Transverse colon (tissue), 4 donors: Measurements from ENCODE around the gene AHCYL1. TPM values are rescaled to one million over a fixed set of nuclear protein-coding genes. Genes with fewer than 3 reads are reported as not detected.

Experiments used
- DNase-seq: peaks from one replicate; pipeline ENCODE4 v3.0.0-alpha.2; 2019
- H3K27ac ChIP-seq, 4 donors: fragments of 200-600 bp; sonication (generic); 2 replicates each; pipeline ENCODE4 v1.5.1; 2016 to 2018; ENCODE audit warnings: inconsistent platforms in 4 of 4
- H3K27me3 ChIP-seq: fragments of 200-600 bp; sonication (generic); 2 replicates; pipeline ENCODE4 v1.5.1; 2017; ENCODE audit warnings: inconsistent platforms
- H3K36me3 ChIP-seq, 4 donors: fragments of 200-600 bp; sonication (generic); 2 replicates each; pipeline ENCODE4 v1.5.1; 2017 to 2019; ENCODE audit warnings: inconsistent platforms in 4 of 4
- H3K4me1 ChIP-seq, 4 donors: fragments of 200-600 bp; sonication (generic); 2 replicates each; pipeline ENCODE4 v1.5.1; 2017 to 2020; ENCODE audit warnings: inconsistent platforms in 4 of 4
- H3K4me3 ChIP-seq, 4 donors: fragments of 200-600 bp; sonication (generic); 1 replicate in 1 of 4; 2 replicates in 3 of 4; pipeline versions ENCODE4 v1.5.1 to v1.6.1; 2017 to 2019; ENCODE audit warnings: inconsistent platforms in 4 of 4
- H3K9me3 ChIP-seq, 2 donors: fragments of 200-600 bp; sonication (generic); 2 replicates each; pipeline ENCODE4 v1.5.1; 2017 to 2019; ENCODE audit warnings: inconsistent platforms in 2 of 2
- CTCF ChIP-seq, 5 experiments: fragments of 200-600 bp in 3 of 5; fragments of 450-650 bp in 2 of 5; sonication (generic) in 3 of 5; IDR thresholded peaks; 1 replicate in 2 of 5; 2 replicates in 3 of 5; pipeline ENCODE4 v1.5.1; 2016 to 2017; ENCODE audit warnings: antibody characterized with exemption in 5 of 5, inconsistent platforms in 3 of 5, mild to moderate bottlenecking in 2 of 5, moderate library complexity in 1 of 5
- EP300 ChIP-seq: sonication (generic); formaldehyde crosslinking; IDR thresholded peaks from one replicate; pipeline ENCODE4 v1.6.1; 2017; ENCODE audit warnings: antibody characterized with exemption, low read depth
- POLR2A ChIP-seq: fragments of 450-650 bp; IDR thresholded peaks from one replicate; pipeline ENCODE4 v1.6.1; 2016; ENCODE audit warnings: antibody characterized with exemption, mild to moderate bottlenecking, moderate library complexity
- POLR2AphosphoS5 ChIP-seq, 3 donors: sonication (generic); formaldehyde crosslinking; IDR thresholded peaks; one replicate each; pipeline ENCODE4 v1.6.1; 2016; ENCODE audit warnings: antibody characterized with exemption in 3 of 3
- WGBS, 2 donors: methylation state at CpG; one replicate each; pipeline ENCODE4 v1.1.5; 2018; ENCODE audit warnings: low coverage in 1 of 2; 5-methylcytosine and 5-hydroxymethylcytosine counted together
- in situ Hi-C, 4 donors: fragments of 200-750 bp; cut with MboI; loops; one replicate each; pipeline versions ENCODE4 v1.15.0 to v1.15.1; 2017; ENCODE audit warnings: low sequenced_read_pairs in 3 of 4, low pct_ligation_motif_present in 1 of 4, low pct_unique_long_range_greater_than_20kb in 1 of 4
- intact Hi-C: fragments of 100-400 bp; cut with DNase I; formaldehyde crosslinking; loops from one replicate; pipeline ENCODE4 v1.15.1; 2023; ENCODE audit warnings: low total_unique reads
- total RNA-seq, 4 donors: library from RNA; depleted of rRNA; stranded (reverse); fragments of >200 nt; gene quantifications; one replicate each; pipeline ENCODE4 v1.1.0, GENCODE V29; 2016

Gene AHCYL1
- total RNA-seq, 4 donors from 2014 or later, result 31.8 to 71.5 (median 51.3) TPM

- in situ Hi-C loops, result loop anchor here in 2 of 4 donors (5.0 to 25.0 kb wide), 2 partner anchors 57 to 287 kb away; partner anchors contain the start of gene RBM15 (in 1 of the 2)
- Histone ChIP-seq H3K27ac (peak overlapping the region in 3 of 4 donors; percentile 31 to 47 (median 34)), H3K36me3 (peaks cover 0 to 72% (median 27%) of the 10 kb centered on the region in 4 donors), H3K4me1 (peaks cover 0 to 13% (median 12%) of the 10 kb centered on the region in 4 donors), H3K27me3 (no peaks in the 10 kb centered on the region), H3K4me3 (no peak overlapping the region), H3K9me3 (no peaks in the 10 kb centered on the region)
- DNase-seq, result no peak
- intact Hi-C loops, result loop anchor here (5.0 kb wide), 1 partner anchor 57 kb away; no protein-coding TSS in a partner anchor
- 45 to 70% methylated on average over 3 to 8 of the region's 11 CpGs for WGBS, 2 donors
- no peak for TF ChIP-seq POLR2AphosphoS5 (IDR thresholded peaks at IDR 0.05)
- TF ChIP-seq CTCF (IDR thresholded peaks at IDR 0.05), result no peak
- TF ChIP-seq EP300, result no peak
- TF ChIP-seq POLR2A, result no peak
Observed at GRCh38 chr1:110049801-110050601, 65.4 kb downstream of the AHCYL1 start.

- in situ Hi-C loops, result loop anchor here in 1 of 4 donors (5.0 kb wide), 1 partner anchor 57 kb away; no protein-coding TSS in a partner anchor
- H3K9me3 ChIP-seq, result no peaks in the 10 kb centered on the region
- intact Hi-C loops, result loop anchor here (5.0 kb wide), 1 partner anchor 57 kb away; no protein-coding TSS in a partner anchor
- H3K27me3 ChIP-seq, result no peaks in the 10 kb centered on the region
- H3K4me1 ChIP-seq, result peaks cover 4 to 15% (median 12%) of the 10 kb centered on the region in 4 donors
- TF ChIP-seq POLR2AphosphoS5 (IDR thresholded peaks at IDR 0.05) (no peak), CTCF (IDR thresholded peaks at IDR 0.05) (no peak), EP300 (no peak), POLR2A (no peak)
- DNase-seq, result no peak
- no peak overlapping the region for H3K27ac ChIP-seq
- peaks cover 0 to 66% (median 25%) of the 10 kb centered on the region in 4 donors for H3K36me3 ChIP-seq
- WGBS, 2 donors, result 70 to 81% methylated on average over 3 to 4 of the region's 4 CpGs
- no peak overlapping the region for H3K4me3 ChIP-seq
Observed at GRCh38 chr1:110050602-110051261, 66.2 kb downstream of the AHCYL1 start.

- 80 to 93% methylated on average over 2 of the region's 2 CpGs for WGBS, 2 donors
- Histone ChIP-seq H3K4me1 (peaks cover 4 to 20% (median 15%) of the 10 kb centered on the region in 4 donors), H3K27ac (no peak overlapping the region), H3K9me3 (no peaks in the 10 kb centered on the region), H3K36me3 (peaks cover 0 to 64% (median 22%) of the 10 kb centered on the region in 4 donors), H3K4me3 (no peak overlapping the region), H3K27me3 (no peaks in the 10 kb centered on the region)
- in situ Hi-C loops, result loop anchor here in 1 of 4 donors (5.0 kb wide), 1 partner anchor 56 kb away; no protein-coding TSS in a partner anchor
- intact Hi-C loops, result loop anchor here (5.0 kb wide), 1 partner anchor 56 kb away; no protein-coding TSS in a partner anchor
- TF ChIP-seq POLR2AphosphoS5 (IDR thresholded peaks at IDR 0.05) (no peak), POLR2A (no peak), CTCF (IDR thresholded peaks at IDR 0.05) (no peak), EP300 (no peak)
- DNase-seq, result no peak
Observed at GRCh38 chr1:110051262-110051648, 66.7 kb downstream of the AHCYL1 start.
